Measurements from ENCODE around the gene CAMK4. TPM values are rescaled to one million over a fixed set of nuclear protein-coding genes. Genes with fewer than 3 reads are reported as not detected.

Gene CAMK4
- polyA plus RNA-seq, 1 donor from 2014 or later: 16.6 TPM

- no peak overlapping the region for H2AFZ ChIP-seq (ENCODE audit: low read depth, low read length)
- H4K20me1 ChIP-seq (ENCODE audit: insufficient read depth): no peaks in the 10 kb centered on the region
- H3K9ac ChIP-seq (ENCODE audit: low read length): no peak overlapping the region
- no peaks in the 10 kb centered on the region for H3F3A ChIP-seq (ENCODE audit: insufficient read depth, low read length, poor library complexity, severe bottlenecking)
- no peak overlapping the region for H3K4me2 ChIP-seq (ENCODE audit: low read length)
- TF ChIP-seq POLR2AphosphoS5 (IDR thresholded peaks at IDR 0.05) (no peak), SMC3 (conservative IDR thresholded peaks at IDR 0.05; ENCODE audit: poor library complexity) (no peak), RAD21 (conservative IDR thresholded peaks at IDR 0.05) (no peak), EP300 (conservative IDR thresholded peaks at IDR 0.05; ENCODE audit: poor library complexity, severe bottlenecking) (no peak), EZH2 (IDR thresholded peaks at IDR 0.05; ENCODE audit: borderline replicate concordance, insufficient read depth, low read length, poor library complexity, severe bottlenecking) (no peak), CTCF (IDR thresholded peaks at IDR 0.05; ENCODE audit: poor library complexity, severe bottlenecking) (no peak), TAF1 (IDR thresholded peaks at IDR 0.05; ENCODE audit: low read depth) (no peak)
- no peak overlapping the region for H3K4me3 ChIP-seq (ENCODE audit: low read length)
- no peaks in the 10 kb centered on the region for H3K9me3 ChIP-seq (ENCODE audit: low read length)
- peaks cover 70% of the 10 kb centered on the region for H3K79me2 ChIP-seq (replicated peaks; ENCODE audit: insufficient read depth, low read length)
- H3K9me2 ChIP-seq (ENCODE audit: insufficient read depth, low read length): no peaks in the 10 kb centered on the region
- H3K27me3 ChIP-seq (ENCODE audit: insufficient read depth, low read depth, low read length): no peaks in the 10 kb centered on the region
- no peaks in the 10 kb centered on the region for H3K36me3 ChIP-seq (ENCODE audit: insufficient read depth, low read length)
- H3K27ac ChIP-seq (ENCODE audit: low read length): no peak overlapping the region
Observed at GRCh38 chr5:111507276-111507675, 283.1 kb downstream of the CAMK4 start.

GRCh38 chr5:111509119-111509518 is 284.9 kb downstream of the CAMK4 start:
- Histone ChIP-seq H3K27ac (ENCODE audit: low read length) (no peak overlapping the region), H3K79me2 (replicated peaks; ENCODE audit: insufficient read depth, low read length) (peaks cover 65% of the 10 kb centered on the region), H4K20me1 (ENCODE audit: insufficient read depth) (no peaks in the 10 kb centered on the region), H3K27me3 (ENCODE audit: insufficient read depth, low read depth, low read length) (no peaks in the 10 kb centered on the region), H3K9ac (ENCODE audit: low read length) (no peak overlapping the region), H3K4me3 (ENCODE audit: low read length) (no peak overlapping the region), H3K4me2 (ENCODE audit: low read length) (no peak overlapping the region), H2AFZ (ENCODE audit: low read depth, low read length) (no peak overlapping the region), H3K36me3 (ENCODE audit: insufficient read depth, low read length) (no peaks in the 10 kb centered on the region), H3K9me2 (ENCODE audit: insufficient read depth, low read length) (no peaks in the 10 kb centered on the region), H3F3A (ENCODE audit: insufficient read depth, low read length, poor library complexity, severe bottlenecking) (peaks cover 3% of the 10 kb centered on the region), H3K9me3 (ENCODE audit: low read length) (no peaks in the 10 kb centered on the region)
- no peak for TF ChIP-seq REST (IDR thresholded peaks at IDR 0.05; ENCODE audit: borderline replicate concordance)
- TF ChIP-seq TAF1 (IDR thresholded peaks at IDR 0.05; ENCODE audit: low read depth): no peak
- no peak for TF ChIP-seq MXI1 (conservative IDR thresholded peaks at IDR 0.05; ENCODE audit: poor library complexity, severe bottlenecking)
- TF ChIP-seq SMC3 (conservative IDR thresholded peaks at IDR 0.05; ENCODE audit: poor library complexity): no peak
- no peak for TF ChIP-seq RAD21 (conservative IDR thresholded peaks at IDR 0.05)
- TF ChIP-seq CTCF (IDR thresholded peaks at IDR 0.05; ENCODE audit: poor library complexity, severe bottlenecking): no peak
- TF ChIP-seq POLR2AphosphoS5 (IDR thresholded peaks at IDR 0.05): no peak
- TF ChIP-seq EP300 (conservative IDR thresholded peaks at IDR 0.05; ENCODE audit: poor library complexity, severe bottlenecking): no peak
- TF ChIP-seq EZH2 (IDR thresholded peaks at IDR 0.05; ENCODE audit: borderline replicate concordance, insufficient read depth, low read length, poor library complexity, severe bottlenecking): no peak

Data from neural cell (in vitro differentiated cells).